ENCODE results near the gene TRIM24. TPM values are rescaled to one million over a fixed set of nuclear protein-coding genes. Genes with fewer than 3 reads are reported as not detected.

Gene TRIM24
- total and polyA plus RNA-seq, 10 of the 15 experiments (the other 5 are each of a cell fraction or from before 2014, with no cell fraction given), result 4.6 to 23.5 (median 13.6) TPM

DNA sequence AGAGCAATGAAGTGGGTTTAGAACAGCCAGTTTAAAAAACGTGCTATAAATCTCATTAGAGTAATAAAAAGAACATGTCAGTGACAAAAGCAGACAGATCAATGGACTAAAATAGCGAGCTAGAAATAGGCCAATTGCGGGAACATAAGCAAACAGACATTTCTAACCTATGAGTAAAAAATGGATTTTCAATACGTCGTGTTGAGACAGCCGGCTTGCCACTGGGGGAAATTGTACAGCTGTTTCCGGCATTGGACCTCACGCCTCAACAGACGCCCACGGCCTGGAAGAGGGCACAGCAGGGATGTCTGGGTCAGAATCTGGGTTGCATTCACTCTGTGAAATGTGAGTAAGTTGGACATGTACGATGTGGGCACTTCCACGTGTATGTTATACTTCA, 148.2 kb downstream of the TRIM24 start:
- SMC1A ChIA-PET (ENCODE audit: uncharacterized antibody, unreplicated experiment), result no interaction called here
- H3K9ac ChIP-seq (ENCODE audit: control insufficient read depth, insufficient read depth, low read length), result no peak overlapping the region
- BruUV-seq (replicated peaks), result no TSS peak
- no peaks in the 10 kb centered on the region for H4K20me1 ChIP-seq (ENCODE audit: control insufficient read depth, insufficient read depth)
- H3K27ac ChIP-seq (ENCODE audit: control insufficient read depth, insufficient read depth), result no peak overlapping the region
- CTCF ChIA-PET, result interaction anchor here (0.7 kb wide), 1 partner anchor 64 kb away, joined by 4 read pairs; no protein-coding TSS in a partner anchor
- ATAC-seq (peak; percentile 78), FAIRE-seq (peak; percentile 87), DNase-seq (ENCODE audit: low read depth, low spot score) (peak; percentile 2)
- H3K4me3 ChIP-seq, result no peak overlapping the region
- intact Hi-C loops (cut with micrococcal nuclease; ENCODE audit: unreplicated experiment) (no loop called here), in situ Hi-C loops (cut with MboI) (no loop called here)
- H3K36me3 ChIP-seq (ENCODE audit: control insufficient read depth in 2 of 2, insufficient read depth in 2 of 2, low read length in 1 of 2), result no peaks in the 10 kb centered on the region
- H3K9me3 ChIP-seq (replicated peaks; ENCODE audit: control insufficient read depth, insufficient read depth, low read length), result no peaks in the 10 kb centered on the region
- no peaks in the 10 kb centered on the region for H3K4me1 ChIP-seq (ENCODE audit: control insufficient read depth, insufficient read depth, low read length)
- RAD21 ChIA-PET (ENCODE audit: unreplicated experiment), result no interaction called here
- 1% methylated on average over 12 of the region's 12 CpGs for WGBS (ENCODE audit: insufficient coverage, insufficient replicate concordance, low lambda C conversion rate, missing lambda C conversion rate)
- POLR2A ChIA-PET, result no interaction called here
- no peaks in the 10 kb centered on the region for H3K79me2 ChIP-seq (ENCODE audit: control insufficient read depth, insufficient read depth, low read length)
- H3K4me2 ChIP-seq (ENCODE audit: control insufficient read depth, insufficient read depth), result peak overlapping the region; percentile 28; the same call in 1 of the 2 replicates
- no peak overlapping the region for H2AFZ ChIP-seq (ENCODE audit: control insufficient read depth, low read depth, low read length)
- no peaks in the 10 kb centered on the region for H3K27me3 ChIP-seq (replicated peaks in 1 of 2; ENCODE audit: control insufficient read depth in 2 of 2, insufficient read depth in 2 of 2, low read length in 1 of 2)
- TF ChIP-seq, protein P1, sequence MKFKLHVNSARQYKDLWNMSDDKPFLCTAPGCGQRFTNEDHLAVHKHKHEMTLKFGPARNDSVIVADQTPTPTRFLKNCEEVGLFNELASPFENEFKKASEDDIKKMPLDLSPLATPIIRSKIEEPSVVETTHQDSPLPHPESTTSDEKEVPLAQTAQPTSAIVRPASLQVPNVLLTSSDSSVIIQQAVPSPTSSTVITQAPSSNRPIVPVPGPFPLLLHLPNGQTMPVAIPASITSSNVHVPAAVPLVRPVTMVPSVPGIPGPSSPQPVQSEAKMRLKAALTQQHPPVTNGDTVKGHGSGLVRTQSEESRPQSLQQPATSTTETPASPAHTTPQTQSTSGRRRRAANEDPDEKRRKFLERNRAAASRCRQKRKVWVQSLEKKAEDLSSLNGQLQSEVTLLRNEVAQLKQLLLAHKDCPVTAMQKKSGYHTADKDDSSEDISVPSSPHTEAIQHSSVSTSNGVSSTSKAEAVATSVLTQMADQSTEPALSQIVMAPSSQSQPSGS (IDR thresholded peaks at IDR 0.05; ENCODE audit: low read length), result peak; percentile 72
- TF ChIP-seq JUNB (IDR thresholded peaks at IDR 0.05), result 0 out of 2 replicates have a peak, but pooled peaks have one; percentile 40
- peak; percentile 61; the same call in 1 of the 2 replicates for TF ChIP-seq NFIC (IDR thresholded peaks at IDR 0.05; ENCODE audit: low read depth, low read length)
- TF ChIP-seq EGR1 (IDR thresholded peaks at IDR 0.05; ENCODE audit: borderline replicate concordance in 1 of 2, low read depth in 2 of 2, low read length in 2 of 2), result 0 out of 3 replicates have a peak, but pooled peaks of 1 of the 2 experiments have one; percentile 57
- TF ChIP-seq STAT1 (conservative IDR thresholded peaks at IDR 0.05), result no peak
- 0 out of 2 replicates have a peak, but pooled peaks have one; percentile 36 for TF ChIP-seq EED (IDR thresholded peaks at IDR 0.05; ENCODE audit: low read depth)
- 0 out of 2 replicates have a peak, but pooled peaks have one; percentile 33 for TF ChIP-seq IRF4 (IDR thresholded peaks at IDR 0.05; ENCODE audit: low read depth, low read length)
- TF ChIP-seq, protein P2, sequence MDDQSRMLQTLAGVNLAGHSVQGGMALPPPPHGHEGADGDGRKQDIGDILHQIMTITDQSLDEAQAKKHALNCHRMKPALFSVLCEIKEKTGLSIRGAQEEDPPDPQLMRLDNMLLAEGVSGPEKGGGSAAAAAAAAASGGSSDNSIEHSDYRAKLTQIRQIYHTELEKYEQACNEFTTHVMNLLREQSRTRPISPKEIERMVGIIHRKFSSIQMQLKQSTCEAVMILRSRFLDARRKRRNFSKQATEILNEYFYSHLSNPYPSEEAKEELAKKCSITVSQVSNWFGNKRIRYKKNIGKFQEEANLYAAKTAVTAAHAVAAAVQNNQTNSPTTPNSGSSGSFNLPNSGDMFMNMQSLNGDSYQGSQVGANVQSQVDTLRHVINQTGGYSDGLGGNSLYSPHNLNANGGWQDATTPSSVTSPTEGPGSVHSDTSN (IDR thresholded peaks at IDR 0.05; ENCODE audit: insufficient replicate concordance, low read depth, low read length), result peak; percentile 55
- TF ChIP-seq, protein P3, sequence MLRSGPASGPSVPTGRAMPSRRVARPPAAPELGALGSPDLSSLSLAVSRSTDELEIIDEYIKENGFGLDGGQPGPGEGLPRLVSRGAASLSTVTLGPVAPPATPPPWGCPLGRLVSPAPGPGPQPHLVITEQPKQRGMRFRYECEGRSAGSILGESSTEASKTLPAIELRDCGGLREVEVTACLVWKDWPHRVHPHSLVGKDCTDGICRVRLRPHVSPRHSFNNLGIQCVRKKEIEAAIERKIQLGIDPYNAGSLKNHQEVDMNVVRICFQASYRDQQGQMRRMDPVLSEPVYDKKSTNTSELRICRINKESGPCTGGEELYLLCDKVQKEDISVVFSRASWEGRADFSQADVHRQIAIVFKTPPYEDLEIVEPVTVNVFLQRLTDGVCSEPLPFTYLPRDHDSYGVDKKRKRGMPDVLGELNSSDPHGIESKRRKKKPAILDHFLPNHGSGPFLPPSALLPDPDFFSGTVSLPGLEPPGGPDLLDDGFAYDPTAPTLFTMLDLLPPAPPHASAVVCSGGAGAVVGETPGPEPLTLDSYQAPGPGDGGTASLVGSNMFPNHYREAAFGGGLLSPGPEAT (IDR thresholded peaks at IDR 0.05; ENCODE audit: low read depth), result no peak
- TF ChIP-seq MEF2A (IDR thresholded peaks at IDR 0.05; ENCODE audit: insufficient read depth, low read depth, low read length), result peak; percentile 73
- peak; percentile 62 for TF ChIP-seq RUNX3 (IDR thresholded peaks at IDR 0.05; ENCODE audit: low read length)
- TF ChIP-seq, protein P4, sequence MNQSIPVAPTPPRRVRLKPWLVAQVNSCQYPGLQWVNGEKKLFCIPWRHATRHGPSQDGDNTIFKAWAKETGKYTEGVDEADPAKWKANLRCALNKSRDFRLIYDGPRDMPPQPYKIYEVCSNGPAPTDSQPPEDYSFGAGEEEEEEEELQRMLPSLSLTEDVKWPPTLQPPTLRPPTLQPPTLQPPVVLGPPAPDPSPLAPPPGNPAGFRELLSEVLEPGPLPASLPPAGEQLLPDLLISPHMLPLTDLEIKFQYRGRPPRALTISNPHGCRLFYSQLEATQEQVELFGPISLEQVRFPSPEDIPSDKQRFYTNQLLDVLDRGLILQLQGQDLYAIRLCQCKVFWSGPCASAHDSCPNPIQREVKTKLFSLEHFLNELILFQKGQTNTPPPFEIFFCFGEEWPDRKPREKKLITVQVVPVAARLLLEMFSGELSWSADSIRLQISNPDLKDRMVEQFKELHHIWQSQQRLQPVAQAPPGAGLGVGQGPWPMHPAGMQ (IDR thresholded peaks at IDR 0.05; ENCODE audit: borderline replicate concordance), result no peak
- TF ChIP-seq, protein P5, sequence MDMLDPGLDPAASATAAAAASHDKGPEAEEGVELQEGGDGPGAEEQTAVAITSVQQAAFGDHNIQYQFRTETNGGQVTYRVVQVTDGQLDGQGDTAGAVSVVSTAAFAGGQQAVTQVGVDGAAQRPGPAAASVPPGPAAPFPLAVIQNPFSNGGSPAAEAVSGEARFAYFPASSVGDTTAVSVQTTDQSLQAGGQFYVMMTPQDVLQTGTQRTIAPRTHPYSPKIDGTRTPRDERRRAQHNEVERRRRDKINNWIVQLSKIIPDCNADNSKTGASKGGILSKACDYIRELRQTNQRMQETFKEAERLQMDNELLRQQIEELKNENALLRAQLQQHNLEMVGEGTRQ (IDR thresholded peaks at IDR 0.05; ENCODE audit: borderline replicate concordance, low read depth, low read length), result no peak
- TF ChIP-seq TCF3 (IDR thresholded peaks at IDR 0.05; ENCODE audit: borderline replicate concordance, insufficient read depth, low read depth, low read length), result 0 out of 2 replicates have a peak, but pooled peaks have one; percentile 76
- no peak for TF ChIP-seq BACH1 (IDR thresholded peaks at IDR 0.05; ENCODE audit: borderline replicate concordance)
- TF ChIP-seq SMC3 (IDR thresholded peaks at IDR 0.05; ENCODE audit: borderline replicate concordance, low read length), result no peak
- peak; percentile 79; the same call in 1 of the 2 replicates for TF ChIP-seq TCF12 (IDR thresholded peaks at IDR 0.05; ENCODE audit: low read depth, low read length)
- TF ChIP-seq BCL11A (IDR thresholded peaks at IDR 0.05; ENCODE audit: low read depth, low read length), result 0 out of 2 replicates have a peak, but pooled peaks have one; percentile 20
- TF ChIP-seq FOXM1 (IDR thresholded peaks at IDR 0.05; ENCODE audit: low read depth, low read length), result peak; percentile 64

All from GM12878 (cell line).